Stimulated activated naive CD8-positive, alpha-beta T cell treated with anti-CD3 and anti-CD28 coated beads, Interleukin-15, amount 100 ng/mL, for 72 hours (primary cell): ENCODE measurements around the gene SLC1A4.
"Not testable (repeated sequence)": the region's sequence is repeated elsewhere in the genome, so short reads cannot be mapped to it uniquely, and the experiment has no call there.

Source experiments
- ATAC-seq: fragments of 150-1000 bp; cut with Tn5 transposase; 2 replicates; pipeline ENCODE4 v1.10.0; 2021; ENCODE audit warnings: mild to moderate bottlenecking, moderate library complexity
- DNase-seq, 2 donors: peaks; one replicate each; pipeline ENCODE4 v3.0.0; 2021 to 2022
- H3K27ac Mint-ChIP-seq, 2 donors: one replicate each; pipeline ENCODE4 v1.8.0; 2022; ENCODE audit warnings: mild to moderate bottlenecking in 2 of 2, mixed read lengths in 2 of 2, moderate library complexity in 2 of 2
- H3K27me3 Mint-ChIP-seq: one replicate; pipeline ENCODE4 v1.8.0; 2022; ENCODE audit warnings: mixed read lengths
- H3K4me1 Mint-ChIP-seq: one replicate; pipeline ENCODE4 v1.8.0; 2022; ENCODE audit warnings: mild to moderate bottlenecking, mixed read lengths
- H3K4me3 Mint-ChIP-seq, 2 donors: one replicate each; pipeline ENCODE4 v1.8.0; 2022; ENCODE audit warnings: mild to moderate bottlenecking in 2 of 2, mixed read lengths in 2 of 2, moderate library complexity in 1 of 2
- H3K9me3 Mint-ChIP-seq, 2 donors: one replicate each; pipeline ENCODE4 v1.8.0; 2022; ENCODE audit warnings: mixed read lengths in 2 of 2

Gene SLC1A4

DNA sequence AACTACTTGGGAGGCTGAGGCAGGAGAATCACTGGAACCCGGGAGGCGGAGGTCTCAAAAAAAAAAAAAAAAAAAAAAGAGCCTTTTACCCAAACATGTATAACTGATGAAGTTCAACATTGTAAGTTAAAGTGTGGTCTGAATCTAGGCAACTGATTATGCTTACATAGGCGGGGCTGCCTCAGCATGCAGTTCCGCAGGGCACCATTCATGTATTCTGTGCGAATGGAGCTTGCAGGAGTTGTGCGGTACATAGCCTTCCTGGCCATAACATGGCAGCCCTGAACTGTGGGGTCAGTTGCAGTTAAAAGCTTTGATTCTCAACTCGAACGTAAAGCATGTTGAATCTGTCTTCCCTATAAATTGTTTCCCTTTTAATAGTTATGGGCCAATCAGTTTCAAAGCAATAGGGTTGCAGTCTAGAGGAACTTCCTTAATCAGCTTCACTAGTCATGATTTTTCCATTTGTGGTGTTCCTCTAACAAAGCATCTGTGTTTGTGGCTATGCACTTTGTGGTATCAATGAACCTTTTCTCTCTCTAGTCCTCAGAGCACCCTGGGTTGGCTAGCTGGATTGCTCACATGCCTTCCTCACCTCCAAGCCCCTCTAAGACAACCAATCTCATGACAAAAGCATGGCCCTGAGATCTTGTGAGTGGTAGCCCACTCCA lies 36.4 kb downstream of the SLC1A4 start:
- no peaks in the 10 kb centered on the region for H3K27me3 Mint-ChIP-seq
- H3K4me1 Mint-ChIP-seq = peaks cover 8% of the 10 kb centered on the region
- ATAC-seq = peak; percentile 45
- H3K27ac Mint-ChIP-seq = no peak overlapping the region
- no peaks in the 10 kb centered on the region for H3K9me3 Mint-ChIP-seq
- no peak overlapping the region for H3K4me3 Mint-ChIP-seq
- DNase-seq = no peak

DNA sequence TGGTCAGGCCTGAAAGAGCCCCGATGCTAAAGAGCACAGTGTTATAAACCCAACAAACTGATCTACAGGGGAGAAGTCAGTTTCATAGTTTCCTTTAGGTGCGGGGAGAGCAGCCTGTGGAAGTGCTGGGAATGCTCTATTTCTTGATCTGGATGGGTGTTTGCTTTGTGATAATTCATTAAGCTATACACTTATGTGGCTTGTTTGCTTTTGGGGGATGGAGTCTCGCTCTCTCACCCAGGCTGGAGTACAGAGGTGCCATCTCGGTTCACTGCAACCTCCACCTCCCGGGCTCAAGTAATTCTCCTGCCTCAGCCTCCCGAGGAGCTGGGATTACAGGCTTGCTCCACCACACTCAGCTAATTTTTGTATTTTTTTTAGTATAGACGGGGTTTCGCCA lies 37.0 kb downstream of the SLC1A4 start:
- peaks cover 14% of the 10 kb centered on the region for H3K4me1 Mint-ChIP-seq
- no peaks in the 10 kb centered on the region for H3K9me3 Mint-ChIP-seq
- no peak overlapping the region for H3K4me3 Mint-ChIP-seq
- ATAC-seq = no peak
- H3K27me3 Mint-ChIP-seq = no peaks in the 10 kb centered on the region
- H3K27ac Mint-ChIP-seq = no peak overlapping the region
- DNase-seq = no peak

DNA sequence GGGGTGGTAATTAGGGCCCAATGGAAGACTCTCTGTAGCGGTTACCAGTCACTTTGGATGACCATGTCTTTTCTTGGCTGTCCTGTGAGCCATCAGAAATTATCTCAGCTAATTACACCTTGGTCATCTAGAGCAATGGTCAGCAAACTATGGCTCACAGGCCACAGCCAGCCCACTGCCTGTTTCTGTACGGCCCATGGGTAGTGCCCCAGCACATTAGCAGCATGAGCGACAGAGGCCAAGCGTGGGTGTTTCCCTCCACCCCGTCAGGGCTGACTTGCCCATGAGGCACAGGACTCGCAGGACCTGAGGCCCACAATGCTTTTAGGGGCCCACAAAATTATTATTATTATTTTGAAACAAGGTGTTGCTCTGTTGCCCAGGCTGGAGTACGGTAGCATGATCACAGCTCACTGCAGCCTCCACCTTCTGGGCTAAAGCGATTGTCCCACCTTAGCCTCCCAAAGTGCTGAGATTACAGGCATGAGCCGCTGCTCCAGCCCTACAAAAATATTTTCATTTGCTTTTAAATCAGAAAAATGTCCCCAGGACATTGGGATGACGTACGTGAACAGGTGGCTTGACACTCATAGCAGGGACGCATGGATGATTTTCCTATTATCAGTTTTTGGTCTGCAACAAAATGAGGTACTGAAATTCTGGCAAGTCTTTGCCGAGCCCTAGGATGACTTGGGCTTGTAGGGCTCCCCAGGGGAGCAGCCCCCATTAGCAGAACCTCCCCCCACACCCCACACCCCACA lies 37.7 kb downstream of the SLC1A4 start:
- DNase-seq = no peak
- H3K27me3 Mint-ChIP-seq = no peaks in the 10 kb centered on the region
- H3K9me3 Mint-ChIP-seq = no peaks in the 10 kb centered on the region
- ATAC-seq = no peak
- no peak overlapping the region for H3K4me3 Mint-ChIP-seq
- H3K27ac Mint-ChIP-seq = no peak overlapping the region
- peaks cover 21% of the 10 kb centered on the region for H3K4me1 Mint-ChIP-seq

DNA sequence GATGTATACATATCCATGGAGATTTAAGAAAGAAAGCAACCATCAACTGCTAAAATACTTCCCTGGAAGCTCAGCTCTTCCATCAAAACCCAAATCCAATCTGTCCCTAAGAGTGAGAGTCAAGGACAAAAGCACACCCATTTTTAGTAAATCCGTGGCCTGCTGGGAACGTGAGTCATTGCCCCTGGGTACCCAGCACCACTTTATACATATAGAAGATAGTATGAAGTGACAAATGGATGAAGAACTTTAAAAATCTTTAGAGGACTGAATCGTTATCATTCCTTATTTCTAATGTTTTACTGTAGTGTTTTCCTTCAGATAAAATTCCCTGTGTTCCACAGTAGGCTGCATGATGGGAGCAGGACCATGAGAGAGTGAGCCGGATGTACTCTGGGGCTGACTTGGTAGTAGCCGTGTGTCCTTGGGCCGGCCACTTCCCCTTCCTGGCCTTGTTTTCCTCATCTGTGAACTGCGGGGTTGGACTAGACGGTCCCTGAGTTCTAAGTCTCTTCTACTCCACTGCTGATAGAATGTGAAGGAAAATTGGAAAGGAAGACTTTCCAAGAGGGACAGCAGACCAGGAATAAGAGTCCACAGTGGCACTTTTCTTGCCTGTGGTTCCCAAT lies 38.5 kb downstream of the SLC1A4 start:
- DNase-seq (no peak), ATAC-seq (no peak)
- H3K4me1 Mint-ChIP-seq = peaks cover 29% of the 10 kb centered on the region
- H3K27me3 Mint-ChIP-seq = no peaks in the 10 kb centered on the region
- no peaks in the 10 kb centered on the region for H3K9me3 Mint-ChIP-seq
- H3K4me3 Mint-ChIP-seq = no peak overlapping the region
- peak overlapping the region in 1 of 2 donors; percentile 81 for H3K27ac Mint-ChIP-seq

DNA sequence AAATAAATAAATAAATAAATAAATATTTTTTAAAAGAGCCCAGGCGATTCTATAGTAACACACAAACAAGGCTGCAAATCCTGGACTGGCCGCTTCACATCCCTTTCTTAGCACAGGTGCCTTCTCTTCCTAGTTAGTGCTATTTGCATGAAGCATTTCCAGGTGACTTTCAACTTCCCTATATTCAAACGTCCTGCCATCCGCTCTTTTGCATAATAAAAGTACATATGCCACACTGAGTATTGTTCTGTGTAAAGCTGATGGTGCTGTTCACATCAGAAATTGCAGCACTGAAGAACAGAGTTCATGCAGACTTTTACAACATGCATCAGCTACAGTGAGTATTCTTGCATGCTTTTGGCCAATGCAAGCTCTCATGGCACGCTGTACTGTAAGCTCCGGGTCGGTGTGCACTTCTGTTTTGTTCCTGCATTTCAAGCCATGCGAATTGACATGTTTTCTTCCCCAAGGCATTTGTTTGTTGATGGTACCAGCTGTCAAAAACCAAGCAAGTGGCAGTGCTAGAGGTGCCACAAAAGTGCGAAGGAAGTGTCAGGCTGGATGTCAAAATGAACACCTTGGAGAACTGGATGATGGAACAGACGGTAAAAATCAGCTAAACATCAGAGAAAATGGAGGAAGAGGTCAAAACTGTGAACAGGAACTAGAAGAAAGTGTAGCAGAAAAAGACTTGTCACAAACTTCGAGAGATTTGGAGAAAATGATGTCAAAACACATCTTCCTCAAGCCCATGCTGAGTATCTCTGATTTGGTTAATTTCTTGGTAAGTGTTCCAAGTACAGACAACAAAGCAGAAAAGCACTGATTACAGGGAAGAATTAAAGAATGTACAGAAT lies 41.5 kb downstream of the SLC1A4 start:
- Mint-ChIP-seq H3K4me3 (no peak overlapping the region), H3K27me3 (no peaks in the 10 kb centered on the region), H3K27ac (no peak overlapping the region), H3K4me1 (peaks cover 26% of the 10 kb centered on the region), H3K9me3 (no peaks in the 10 kb centered on the region)
- DNase-seq (no peak), ATAC-seq (no peak)

DNA sequence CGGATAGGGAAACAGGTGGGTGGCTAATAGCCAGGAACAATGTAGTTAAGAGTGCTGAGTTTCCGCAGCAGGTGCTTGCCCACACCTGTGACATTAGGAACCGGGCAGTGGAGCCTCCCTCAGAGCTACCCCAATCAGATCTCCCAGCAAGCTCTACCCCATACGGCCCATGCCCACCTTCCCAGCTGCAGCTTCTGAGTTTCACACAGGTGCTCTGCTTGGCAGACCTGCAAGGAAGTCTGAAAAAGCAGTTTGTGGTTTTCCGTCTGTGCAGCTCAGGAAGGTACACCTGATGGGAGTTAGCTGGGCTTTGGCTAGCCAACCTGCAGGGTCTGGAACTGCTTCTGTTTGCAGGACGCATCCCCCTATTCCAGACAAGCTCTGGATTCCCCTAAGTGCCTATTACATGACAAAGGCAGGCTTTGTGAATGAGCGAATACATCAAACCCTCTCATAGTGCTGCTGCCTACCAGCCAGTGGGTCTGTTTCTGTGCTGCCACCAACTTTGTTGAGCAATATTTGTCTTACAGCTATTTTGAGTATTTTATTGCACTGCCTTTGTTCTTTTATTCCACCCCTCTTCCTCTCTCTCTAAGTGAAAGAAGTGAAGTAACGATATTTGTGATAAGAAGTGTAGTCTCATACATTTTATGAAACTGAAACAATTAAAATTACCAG lies 42.3 kb downstream of the SLC1A4 start:
- ATAC-seq (peak; percentile 56), DNase-seq (no peak)
- H3K4me3 Mint-ChIP-seq = peak overlapping the region; percentile 15 to 57
- H3K27me3 Mint-ChIP-seq = no peaks in the 10 kb centered on the region
- no peak overlapping the region for H3K27ac Mint-ChIP-seq
- peaks cover 21% of the 10 kb centered on the region for H3K4me1 Mint-ChIP-seq
- no peaks in the 10 kb centered on the region for H3K9me3 Mint-ChIP-seq

DNA sequence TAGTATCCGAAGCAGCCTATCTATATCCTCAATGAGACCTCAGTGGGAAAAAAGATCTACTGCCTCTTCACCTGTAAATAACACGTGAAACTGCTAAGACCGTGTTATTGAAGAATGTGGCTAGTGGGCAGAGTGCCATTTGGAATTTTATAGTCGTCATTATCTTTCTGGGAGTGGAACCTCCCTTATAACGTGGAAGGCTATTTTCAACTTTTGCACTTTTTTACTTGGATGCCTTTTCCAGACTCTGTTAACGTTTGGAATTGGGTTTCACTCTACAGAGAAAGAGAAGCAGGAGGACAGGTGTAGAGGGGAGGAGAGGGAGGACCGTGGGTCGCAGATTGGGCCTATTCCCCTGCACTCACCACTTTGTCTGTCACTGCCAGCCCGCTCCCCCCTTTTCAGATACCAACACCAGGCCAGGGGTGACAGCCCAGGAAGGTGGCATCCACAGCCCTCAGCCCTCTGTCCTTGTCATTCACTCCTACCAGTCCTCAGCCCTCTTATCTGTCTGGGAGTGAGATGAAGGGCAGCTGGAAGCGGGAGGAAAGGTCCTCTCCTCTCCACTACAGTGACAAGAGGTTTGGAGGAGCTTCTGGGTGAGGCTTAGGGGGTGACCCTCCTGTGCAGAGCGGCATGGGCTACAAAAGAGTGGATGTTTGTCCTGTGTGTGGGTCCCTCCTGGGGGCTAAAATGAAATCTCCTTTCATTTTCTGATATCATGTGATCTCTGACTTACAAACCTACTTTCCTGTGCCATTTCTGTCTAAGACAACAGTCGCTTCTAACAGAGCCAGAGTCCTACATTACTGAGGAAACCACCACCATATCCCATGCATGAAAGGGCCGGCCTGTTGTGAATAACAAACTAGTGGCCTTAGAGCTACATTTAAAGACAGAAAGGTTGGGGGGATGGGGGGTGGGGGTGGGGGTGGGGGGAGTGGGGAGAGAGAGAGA lies 43.1 kb downstream of the SLC1A4 start:
- peak overlapping the region; percentile 15 to 57 for H3K4me3 Mint-ChIP-seq
- DNase-seq (no peak), ATAC-seq (no peak)
- peaks cover 21% of the 10 kb centered on the region for H3K4me1 Mint-ChIP-seq
- no peaks in the 10 kb centered on the region for H3K9me3 Mint-ChIP-seq
- peak overlapping the region; percentile 50 to 80 for H3K27ac Mint-ChIP-seq
- H3K27me3 Mint-ChIP-seq = no peaks in the 10 kb centered on the region

DNA sequence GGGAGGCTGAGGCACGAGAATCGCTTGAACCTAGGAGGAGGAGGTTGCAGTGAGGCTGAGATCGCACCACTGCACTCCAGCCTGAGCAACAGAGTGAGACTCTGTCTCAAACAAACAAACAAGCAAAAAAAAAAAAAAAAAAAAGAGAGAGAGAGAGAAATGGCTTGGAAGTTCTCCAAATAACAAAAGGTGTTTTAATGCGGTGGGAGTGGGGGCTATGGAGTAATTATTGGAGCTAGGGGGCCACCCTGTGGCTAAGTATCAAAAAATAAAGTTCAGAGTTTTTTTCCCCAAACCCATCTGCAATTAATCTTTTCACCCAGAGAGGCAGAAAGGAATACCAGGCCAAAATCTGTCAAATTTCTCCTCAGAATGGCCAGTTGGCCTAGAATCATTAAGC lies 44.0 kb downstream of the SLC1A4 start:
- Mint-ChIP-seq H3K27ac (no peak overlapping the region), H3K9me3 (no peaks in the 10 kb centered on the region), H3K4me3 (no peak overlapping the region), H3K27me3 (no peaks in the 10 kb centered on the region), H3K4me1 (peaks cover 21% of the 10 kb centered on the region)
- no peak for DNase-seq
- peak; percentile 48 for ATAC-seq

DNA sequence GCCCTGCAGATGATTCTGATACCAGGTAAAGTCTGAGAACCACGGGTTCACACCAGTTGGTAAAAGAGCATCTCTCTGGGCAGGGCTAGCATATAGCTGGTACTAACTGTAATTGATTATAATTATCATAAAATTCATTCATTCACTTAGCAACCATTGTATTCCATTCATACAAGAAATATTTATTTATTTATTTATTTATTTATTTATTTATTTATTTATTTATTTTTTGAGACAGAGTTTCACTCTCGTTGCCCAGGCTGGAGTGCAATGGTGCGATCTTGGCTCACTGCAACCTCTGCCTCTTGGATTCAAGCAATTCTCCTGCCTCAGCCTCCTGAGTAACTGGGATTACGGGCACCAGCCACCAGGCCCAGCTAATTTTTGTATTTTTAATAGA lies 44.5 kb downstream of the SLC1A4 start:
- not testable (repeated sequence) for DNase-seq, H3K27ac Mint-ChIP-seq, H3K4me3 Mint-ChIP-seq, H3K9me3 Mint-ChIP-seq, H3K27me3 Mint-ChIP-seq
- peak; percentile 39 for ATAC-seq
- peaks cover 21% of the 10 kb centered on the region for H3K4me1 Mint-ChIP-seq

DNA sequence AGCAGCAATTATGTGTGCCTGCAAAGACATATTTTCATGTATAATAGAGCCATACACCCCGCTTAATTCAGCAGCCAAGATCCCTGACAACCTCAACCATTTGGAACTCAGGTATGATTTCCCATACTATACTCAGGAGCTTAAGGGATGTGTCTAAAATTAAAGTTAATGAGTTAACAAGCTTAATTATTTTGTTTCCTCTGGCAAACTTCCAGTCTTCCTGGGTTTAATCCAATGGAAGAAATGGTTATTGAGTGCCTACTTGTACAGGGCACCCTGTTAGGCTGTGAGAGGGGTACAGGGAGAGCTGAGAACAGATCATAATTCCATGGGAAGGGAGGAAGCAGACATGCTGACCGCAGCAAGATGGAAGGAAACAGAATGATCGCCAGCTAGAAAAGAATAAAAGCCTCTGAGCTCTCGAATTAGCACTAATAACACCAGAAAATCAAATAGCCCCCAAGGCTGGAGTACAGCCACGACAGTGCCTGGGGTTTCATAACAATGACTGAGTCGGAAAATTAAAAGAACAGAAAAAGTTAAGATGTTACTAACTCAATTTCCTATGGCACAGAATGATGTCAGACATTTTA lies 46.2 kb downstream of the SLC1A4 start:
- H3K9me3 Mint-ChIP-seq = no peaks in the 10 kb centered on the region
- no peaks in the 10 kb centered on the region for H3K27me3 Mint-ChIP-seq
- peaks cover 25% of the 10 kb centered on the region for H3K4me1 Mint-ChIP-seq
- no peak overlapping the region for H3K27ac Mint-ChIP-seq
- ATAC-seq = no peak
- no peak for DNase-seq
- no peak overlapping the region for H3K4me3 Mint-ChIP-seq

DNA sequence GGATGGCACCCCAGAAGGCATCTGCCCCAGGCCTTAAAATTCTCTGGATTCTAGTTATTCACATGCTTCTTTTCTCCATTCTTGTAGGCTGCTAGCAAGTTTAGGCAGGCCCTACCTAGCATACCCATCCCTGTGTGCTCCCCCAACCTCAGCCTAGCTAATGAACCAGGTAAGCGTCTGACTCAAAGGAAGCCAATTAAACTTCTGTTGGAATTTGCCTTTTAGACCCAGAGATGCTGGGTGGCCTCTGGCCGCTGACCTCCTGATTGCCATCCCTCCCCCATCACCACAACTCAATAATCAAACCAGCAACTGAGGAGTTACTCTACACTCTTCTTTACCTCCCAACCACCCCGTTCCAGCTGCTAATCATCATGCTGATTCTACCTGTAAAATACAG lies 48.0 kb downstream of the SLC1A4 start:
- ATAC-seq = no peak
- H3K9me3 Mint-ChIP-seq = no peaks in the 10 kb centered on the region
- no peak for DNase-seq
- H3K4me3 Mint-ChIP-seq = no peak overlapping the region
- H3K27ac Mint-ChIP-seq = no peak overlapping the region
- H3K4me1 Mint-ChIP-seq = peaks cover 12% of the 10 kb centered on the region
- no peaks in the 10 kb centered on the region for H3K27me3 Mint-ChIP-seq

DNA sequence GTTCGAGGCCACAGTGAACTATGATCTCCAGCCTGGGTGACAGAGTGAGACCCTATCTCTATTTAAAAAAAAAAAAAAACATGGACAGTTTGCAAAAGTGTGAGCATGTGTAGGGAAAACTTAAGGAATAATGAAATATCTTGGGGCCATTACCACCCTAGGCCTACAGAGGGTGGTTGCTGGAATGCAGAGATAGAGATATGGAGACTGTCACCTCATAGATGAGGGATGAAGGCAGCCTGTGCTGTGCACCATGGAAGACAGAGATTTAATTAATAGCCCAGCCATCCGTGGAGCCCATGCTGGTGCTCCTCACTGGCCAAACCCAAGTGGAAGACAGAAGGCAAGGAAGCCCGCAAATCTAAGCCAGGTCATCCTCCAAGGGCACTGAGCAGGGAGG lies 50.4 kb downstream of the SLC1A4 start:
- no peak overlapping the region for H3K4me3 Mint-ChIP-seq

DNA sequence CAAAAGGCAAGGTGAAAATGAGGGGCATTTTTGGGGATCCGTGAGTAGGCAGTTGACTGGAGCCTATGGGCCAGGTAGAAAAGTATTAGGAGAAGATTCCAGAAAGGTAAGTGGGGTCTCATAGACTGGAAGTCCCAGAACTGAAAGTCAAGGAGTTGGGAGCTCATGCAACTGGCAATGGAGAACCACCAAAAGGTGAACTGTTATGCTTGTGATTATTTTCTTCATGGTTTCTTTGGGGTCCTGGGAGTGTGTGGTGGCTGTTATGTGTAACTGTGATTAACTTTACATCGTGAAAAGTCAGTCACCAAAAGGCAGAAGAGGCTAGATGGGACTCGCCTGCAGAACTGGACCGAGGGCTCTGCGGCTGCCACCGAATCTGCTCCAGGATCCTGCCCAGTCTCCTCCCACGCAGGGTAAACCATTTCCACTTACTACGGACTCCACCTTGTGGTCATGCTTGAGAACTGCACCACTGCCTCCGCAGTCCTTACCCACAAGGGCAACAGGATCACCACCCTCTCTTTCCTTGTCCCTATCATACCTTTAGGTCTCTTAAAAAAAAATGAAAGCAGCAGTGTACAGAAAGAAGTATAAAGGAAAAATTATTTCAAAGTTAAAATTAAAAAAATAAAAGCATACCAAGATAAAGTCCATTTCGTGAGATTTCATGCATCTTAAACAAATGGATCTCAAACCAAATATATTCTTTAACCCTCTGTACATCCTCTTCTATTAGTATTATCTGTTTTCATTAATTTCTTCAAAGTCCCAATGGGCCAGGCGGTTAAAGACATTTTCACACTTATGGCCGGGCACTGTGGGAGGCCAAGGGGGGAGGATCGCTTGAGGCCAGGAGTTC lies 51.4 kb downstream of the SLC1A4 start:
- H3K4me3 Mint-ChIP-seq = peak overlapping the region; percentile 42 to 47
- ATAC-seq (peak; percentile 77), DNase-seq (peak; percentile 65 to 73)
- H3K27ac Mint-ChIP-seq = peak overlapping the region in 1 of 2 donors; percentile 59
- no peaks in the 10 kb centered on the region for H3K27me3 Mint-ChIP-seq
- H3K9me3 Mint-ChIP-seq = peaks cover 16 to 23% of the 10 kb centered on the region in 2 donors
- H3K4me1 Mint-ChIP-seq = peaks cover 7% of the 10 kb centered on the region

More for the DNA sequence above, 50.4 kb downstream of the SLC1A4 start:
- Mint-ChIP-seq H3K27ac (no peak overlapping the region), H3K9me3 (peaks cover 7 to 15% of the 10 kb centered on the region in 2 donors), H3K4me1 (peaks cover 7% of the 10 kb centered on the region), H3K27me3 (no peaks in the 10 kb centered on the region)
- ATAC-seq (no peak), DNase-seq (no peak)
